ENCODE measurements around the gene SULT1A3. TPM values are rescaled to one million over a fixed set of nuclear protein-coding genes. Genes with fewer than 3 reads are reported as not detected.

The SULT1A3 gene
- total and polyA plus RNA-seq, 2 of the 8 experiments (the other 6 are each of a cell fraction or from before 2014, with no cell fraction given): 1.9 to 13.8 TPM

DNA sequence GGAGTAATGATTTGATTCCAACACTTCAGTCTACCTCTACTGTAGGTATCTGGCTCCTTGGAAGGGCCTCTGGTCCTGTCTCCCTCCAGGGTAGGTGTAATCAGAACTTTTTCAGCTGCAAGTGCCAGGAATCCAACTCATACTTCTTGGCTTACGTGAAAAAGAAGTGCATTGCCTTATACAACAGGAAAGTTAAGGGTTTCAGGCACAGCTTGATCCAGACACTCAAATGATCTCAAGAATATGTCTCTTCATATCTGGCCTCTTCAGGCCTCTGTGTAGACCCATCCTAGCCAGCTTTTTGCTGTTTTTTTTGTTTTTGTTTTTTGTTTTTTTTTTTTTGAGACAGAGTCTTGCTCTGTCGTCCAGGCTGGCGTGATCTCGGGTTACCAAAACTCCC, 19.9 kb upstream of the SULT1A3 start:
- no peak overlapping the region for H3K4me3 ChIP-seq (ENCODE audit: extremely low read depth in 1 of 4, insufficient read depth in 2 of 4, low read depth in 3 of 4, low read length in 4 of 4)
- H4K91ac ChIP-seq (replicated peaks; ENCODE audit: insufficient read length, low read length): no peak overlapping the region
- POLR2A ChIA-PET (ENCODE audit: partially characterized antibody): interaction anchor here (0.6 to 1.0 kb wide), 2 partner anchors 65 to 109 kb away, joined by 3 to 5 read pairs; no protein-coding TSS in a partner anchor
- H3K56ac ChIP-seq (replicated peaks; ENCODE audit: insufficient read length, low read depth, low read length): no peak overlapping the region
- H3K4ac ChIP-seq (replicated peaks; ENCODE audit: insufficient read length, low read depth, low read length): no peak overlapping the region
- H2BK20ac ChIP-seq (ENCODE audit: low read length): no peak overlapping the region
- H3K18ac ChIP-seq (ENCODE audit: extremely low read depth, low read length): no peak overlapping the region
- H3K23ac ChIP-seq (ENCODE audit: insufficient read length): no peak overlapping the region
- H2AFZ ChIP-seq (ENCODE audit: low read length): no peak overlapping the region
- H4K5ac ChIP-seq (ENCODE audit: insufficient read length, low read depth, low read length): no peak overlapping the region
- H3K79me1 ChIP-seq (ENCODE audit: low read depth, low read length): no peaks in the 10 kb centered on the region
- no peak overlapping the region for H2BK15ac ChIP-seq (ENCODE audit: low read length)
- H3K27ac ChIP-seq (ENCODE audit: low read depth, low read length): no peak overlapping the region
- 88% methylated on average over 4 of the region's 4 CpGs; no CpG with 5 or more reads in 1 of the 2 experiments for WGBS, 2 experiments (ENCODE audit: extremely low coverage in 1 of 2, insufficient coverage in 1 of 2, insufficient read length in 1 of 2, insufficient replicate concordance in 2 of 2, low coverage in 1 of 2, low lambda C conversion rate in 2 of 2, missing lambda C conversion rate in 1 of 2)
- H3K14ac ChIP-seq (ENCODE audit: insufficient read length): no peak overlapping the region
- peaks cover 0 to 2% of the 10 kb centered on the region in 2 experiments for H4K20me1 ChIP-seq (replicated peaks in 1 of 2; ENCODE audit: control insufficient read depth in 1 of 2, insufficient read depth in 2 of 2, low read length in 2 of 2)
- no peak overlapping the region for H4K8ac ChIP-seq (ENCODE audit: extremely low read depth, insufficient read depth, low read length)
- H3K4me1 ChIP-seq (replicated peaks in 1 of 4; ENCODE audit: control insufficient read depth in 3 of 4, insufficient read depth in 4 of 4, low read length in 3 of 4): peaks cover 0 to 9% (median 2%) of the 10 kb centered on the region in 4 experiments; a peak in 4 of 7 replicates
- no peak for FAIRE-seq
- no peak overlapping the region for H2BK5ac ChIP-seq (ENCODE audit: low read depth, low read length)
- DNase-seq (ENCODE audit: low read depth in 1 of 2, low spot score in 2 of 2): no peak
- no peak overlapping the region for H2BK12ac ChIP-seq (ENCODE audit: low read depth, low read length)
- no peak overlapping the region for H2AK5ac ChIP-seq (ENCODE audit: low read depth, low read length)
- H3K23me2 ChIP-seq (ENCODE audit: low read depth, low read length): peaks cover 10% of the 10 kb centered on the region; the same call in 1 of the 2 replicates
- H3K4me2 ChIP-seq (ENCODE audit: insufficient read depth in 1 of 2, low read depth in 2 of 2, low read length in 2 of 2): no peak overlapping the region
- no peaks in the 10 kb centered on the region for H3K36me3 ChIP-seq (ENCODE audit: control insufficient read depth in 2 of 4, insufficient read depth in 4 of 4, low read length in 3 of 4)
- H3K79me2 ChIP-seq (ENCODE audit: control insufficient read depth in 1 of 2, insufficient read depth in 2 of 2, low read length in 2 of 2): no peaks in the 10 kb centered on the region
- H3K9ac ChIP-seq (replicated peaks in 1 of 4; ENCODE audit: extremely low read depth in 1 of 4, low read depth in 3 of 4, low read length in 3 of 4): no peak overlapping the region
- peaks cover 0 to 18% (median 10%) of the 10 kb centered on the region in 4 experiments; a peak in 4 of 7 replicates for H3K27me3 ChIP-seq (replicated peaks in 1 of 4; ENCODE audit: control insufficient read depth in 3 of 4, extremely low read depth in 1 of 4, insufficient read depth in 3 of 4, low read length in 3 of 4)
- no peaks in the 10 kb centered on the region for H3K9me3 ChIP-seq (ENCODE audit: insufficient read depth in 2 of 2, low read depth in 1 of 2, low read length in 1 of 2)
- CTCF ChIA-PET (ENCODE audit: partially characterized antibody): interaction anchor here (0.9 kb wide), 1 partner anchor 87 kb away, joined by 3 read pairs; the partner anchor contains the start of gene TBX6
- no peak overlapping the region for H2BK120ac ChIP-seq (replicated peaks; ENCODE audit: low read depth, low read length)
- no peak for TF ChIP-seq KDM5A (IDR thresholded peaks at IDR 0.05; ENCODE audit: low read length)
- TF ChIP-seq BRCA1 (IDR thresholded peaks at IDR 0.05; ENCODE audit: low read depth, low read length): no peak
